ENCODE data around the gene MMP24. TPM values are rescaled to one million over a fixed set of nuclear protein-coding genes. Genes with fewer than 3 reads are reported as not detected.

MMP24 gene
- total RNA-seq, 1 experiment from 2014 or later: 23.0 TPM

DNA sequence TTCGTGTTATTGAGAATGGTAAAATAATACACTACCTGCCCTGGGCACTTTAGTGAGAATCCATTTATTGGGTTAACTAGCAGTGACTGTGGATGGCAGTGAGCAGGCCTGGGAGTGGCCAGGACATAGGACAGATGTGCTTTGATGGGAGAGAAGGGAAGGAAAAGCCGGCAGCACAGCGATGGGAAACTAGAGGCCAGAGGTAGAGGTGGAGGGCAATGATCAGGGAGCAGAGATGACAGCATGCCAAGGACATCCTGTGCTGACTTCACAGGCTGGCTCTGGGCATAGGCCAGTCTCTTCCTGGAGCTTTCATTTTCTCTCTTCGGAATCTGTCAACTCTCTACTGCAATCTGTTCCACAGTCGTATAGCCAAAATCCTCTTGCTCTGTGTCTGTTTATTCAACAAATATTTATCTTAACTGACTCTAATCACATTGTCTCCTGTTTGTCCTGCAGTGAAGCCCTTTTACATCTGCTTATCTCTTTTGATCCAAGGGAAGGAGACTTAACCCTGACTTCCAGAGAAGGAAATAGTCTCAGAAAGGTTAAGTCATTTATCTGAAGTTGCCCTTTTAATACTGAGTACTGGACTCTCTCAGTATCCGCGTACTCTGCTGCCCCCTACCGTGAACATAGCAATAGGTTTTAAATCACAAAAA, 18.4 kb upstream of the MMP24 start:
- Histone ChIP-seq H4K91ac (ENCODE audit: insufficient read length, low read depth, low read length) (no peak overlapping the region), H3K23ac (ENCODE audit: insufficient read length, low read depth, low read length) (no peak overlapping the region), H3K9me3 (ENCODE audit: control insufficient read depth, low read depth, low read length) (no peaks in the 10 kb centered on the region), H2BK5ac (ENCODE audit: insufficient read length, low read length) (no peak overlapping the region), H2BK120ac (ENCODE audit: low read depth, low read length, poor library complexity, severe bottlenecking) (no peak overlapping the region), H3K9ac (ENCODE audit: extremely low read depth, insufficient read length, low read length) (no peak overlapping the region), H4K8ac (replicated peaks; ENCODE audit: insufficient read length, low read depth, low read length) (no peak overlapping the region), H3K56ac (ENCODE audit: insufficient read length, low read depth, low read length) (no peak overlapping the region), H3K79me2 (ENCODE audit: insufficient read depth, low read length) (no peaks in the 10 kb centered on the region), H3K4me2 (ENCODE audit: insufficient read depth, insufficient read length, low read length) (no peak overlapping the region), H3K23me2 (ENCODE audit: insufficient read length, low read depth, low read length, poor library complexity, severe bottlenecking) (no peaks in the 10 kb centered on the region), H3K27me3 (ENCODE audit: insufficient read depth, low read length) (no peaks in the 10 kb centered on the region), H3K27ac (ENCODE audit: insufficient read length, low read depth, low read length) (no peak overlapping the region), H2BK20ac (ENCODE audit: low read depth, low read length, poor library complexity, severe bottlenecking) (no peak overlapping the region), H2BK15ac (ENCODE audit: low read depth, low read length) (no peak overlapping the region), H4K20me1 (ENCODE audit: control insufficient read depth, insufficient read depth, insufficient read length) (no peaks in the 10 kb centered on the region), H3K79me1 (ENCODE audit: insufficient read depth, low read depth, low read length, poor library complexity, severe bottlenecking) (no peaks in the 10 kb centered on the region), H3K4me1 (ENCODE audit: insufficient read depth, low read length) (no peaks in the 10 kb centered on the region), H2BK12ac (ENCODE audit: insufficient read length, low read depth, low read length) (no peak overlapping the region), H3K18ac (ENCODE audit: insufficient read length, low read depth, low read length) (no peak overlapping the region), H2AFZ (ENCODE audit: low read length) (no peak overlapping the region), H3K14ac (ENCODE audit: insufficient read depth, low read length) (no peak overlapping the region), H2AK5ac (ENCODE audit: insufficient read length, low read length) (no peak overlapping the region), H3T11ph (ENCODE audit: low read length) (no peak overlapping the region), H3K4ac (ENCODE audit: low read depth, low read length) (no peak overlapping the region), H4K5ac (ENCODE audit: insufficient read length, low read depth, low read length) (no peak overlapping the region)
- H3K36me3 Mint-ChIP-seq (ENCODE audit: insufficient read depth in 1 of 3, low read depth in 3 of 3): peaks cover 0 to 5% (median 2%) of the 10 kb centered on the region in 3 experiments; a peak in 2 of 7 replicates
- DNase-seq: peak; percentile 71
- WGBS (ENCODE audit: extremely low coverage, insufficient read length, low lambda C conversion rate): no CpG with 5 or more reads among the region's 8 CpGs
- H3K27me3 Mint-ChIP-seq (ENCODE audit: low read depth): no peaks in the 10 kb centered on the region; the same call in 1 of the 2 replicates
- TF ChIP-seq, protein P1, sequence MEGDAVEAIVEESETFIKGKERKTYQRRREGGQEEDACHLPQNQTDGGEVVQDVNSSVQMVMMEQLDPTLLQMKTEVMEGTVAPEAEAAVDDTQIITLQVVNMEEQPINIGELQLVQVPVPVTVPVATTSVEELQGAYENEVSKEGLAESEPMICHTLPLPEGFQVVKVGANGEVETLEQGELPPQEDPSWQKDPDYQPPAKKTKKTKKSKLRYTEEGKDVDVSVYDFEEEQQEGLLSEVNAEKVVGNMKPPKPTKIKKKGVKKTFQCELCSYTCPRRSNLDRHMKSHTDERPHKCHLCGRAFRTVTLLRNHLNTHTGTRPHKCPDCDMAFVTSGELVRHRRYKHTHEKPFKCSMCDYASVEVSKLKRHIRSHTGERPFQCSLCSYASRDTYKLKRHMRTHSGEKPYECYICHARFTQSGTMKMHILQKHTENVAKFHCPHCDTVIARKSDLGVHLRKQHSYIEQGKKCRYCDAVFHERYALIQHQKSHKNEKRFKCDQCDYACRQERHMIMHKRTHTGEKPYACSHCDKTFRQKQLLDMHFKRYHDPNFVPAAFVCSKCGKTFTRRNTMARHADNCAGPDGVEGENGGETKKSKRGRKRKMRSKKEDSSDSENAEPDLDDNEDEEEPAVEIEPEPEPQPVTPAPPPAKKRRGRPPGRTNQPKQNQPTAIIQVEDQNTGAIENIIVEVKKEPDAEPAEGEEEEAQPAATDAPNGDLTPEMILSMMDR (conservative IDR thresholded peaks at IDR 0.05): peak; percentile 93
- no peak overlapping the region for H3K4me3 Mint-ChIP-seq
- H3K9me3 Mint-ChIP-seq: peaks cover 5 to 9% of the 10 kb centered on the region in 2 experiments; a peak in 4 of 5 replicates
- H3K27ac Mint-ChIP-seq: no peak overlapping the region
- H3K4me1 Mint-ChIP-seq: no peaks in the 10 kb centered on the region
